GM12878 (cell line): Measurements from ENCODE around the gene TESK2. TPM values are rescaled to one million over a fixed set of nuclear protein-coding genes. Genes with fewer than 3 reads are reported as not detected.
A peak's percentile ranks its signal among the peaks of the same experiment; 100 is the strongest.

Source experiments
- ATAC-seq: fragments of 200-7000 bp; cut with Tn5 transposase; 3 replicates; pipeline ENCODE4 v1.9.1; 2020; ENCODE audit warnings: mild to moderate bottlenecking, moderate library complexity
- Bru-seq: library from RNA; stranded (reverse); fragments of 400-500 nt; gene quantifications from one replicate; lab custom pipeline; 2021; lab: Mats Ljungman, UMichigan
- BruChase-seq, 2 experiments: library from RNA; stranded (reverse); fragments of 400-500 nt; gene quantifications; one replicate each; lab custom pipeline; 2021; lab: Mats Ljungman, UMichigan
- BruUV-seq: library from RNA; stranded (reverse); fragments of 400-500 nt; replicated peaks from 2 replicates; lab custom pipeline; 2021; lab: Mats Ljungman, UMichigan
- CTCF ChIA-PET: fragments of 300-600 bp; sonication (Branson Sonifier 250); formaldehyde crosslinking; extraction: SDS; loops from one replicate; lab custom pipeline; 2021; ENCODE audit warnings: inconsistent platforms; lab: Yijun Ruan, JAX
- POLR2A ChIA-PET: fragments of 350-600 bp; formaldehyde crosslinking; extraction: SDS; loops from one replicate; lab custom pipeline; 2021; ENCODE audit warnings: inconsistent platforms; lab: Charles Lee
- RAD21 ChIA-PET: fragments of 300-600 bp; sonication (Branson Sonifier 250); formaldehyde crosslinking; loops from one replicate; lab custom pipeline; 2023; ENCODE audit warnings: antibody characterized with exemption; ENCODE audit not compliant: unreplicated experiment; lab: Charles Lee
- SMC1A ChIA-PET: fragments of 300-600 bp; sonication (Branson Sonifier 250); formaldehyde crosslinking; loops from one replicate; lab custom pipeline; 2023; ENCODE audit not compliant: unreplicated experiment, uncharacterized antibody; lab: Charles Lee
- DNase-seq: peaks from one replicate; pipeline ENCODE4 v3.0.0-alpha.2; 2011; ENCODE audit warnings: low read depth, low spot score
- FAIRE-seq: peaks from 3 replicates; lab custom pipeline; 2011; peaks lifted over from hg19 to GRCh38; lab: Jason Lieb, UNC
- H2AFZ ChIP-seq: 2 replicates; pipeline ENCODE4 v1.6.0; 2011; ENCODE audit warnings: low read depth, low read length, control low read depth; ENCODE audit not compliant: control insufficient read depth
- H3K27ac ChIP-seq: 2 replicates; pipeline ENCODE4 v1.5.1; 2011; ENCODE audit warnings: control low read depth; ENCODE audit not compliant: control insufficient read depth, insufficient read depth
- H3K27me3 ChIP-seq, 2 experiments: replicated peaks in 1 of 2; 2 replicates each; pipeline versions ENCODE4 v1.6.0 to v1.6.1; 2011; ENCODE audit warnings: low read length in 1 of 2; ENCODE audit not compliant: control insufficient read depth in 2 of 2, insufficient read depth in 2 of 2
- H3K36me3 ChIP-seq, 2 experiments: 2 replicates each; pipeline ENCODE4 v1.5.1; 2011; ENCODE audit warnings: low read length in 1 of 2; ENCODE audit not compliant: control insufficient read depth in 2 of 2, insufficient read depth in 2 of 2
- H3K4me1 ChIP-seq: 2 replicates; pipeline ENCODE4 v1.6.1; 2011; ENCODE audit warnings: mild to moderate bottlenecking, low read length, moderate library complexity, mixed read lengths; ENCODE audit not compliant: control insufficient read depth, insufficient read depth
- H3K4me2 ChIP-seq: 2 replicates; pipeline ENCODE4 v1.6.0; 2011; ENCODE audit warnings: control low read depth; ENCODE audit not compliant: control insufficient read depth, insufficient read depth
- H3K4me3 ChIP-seq: fragments of 200-600 bp; sonication (generic); 2 replicates; pipeline ENCODE4 v1.5.1; 2016
- H3K79me2 ChIP-seq: 2 replicates; pipeline ENCODE4 v1.6.0; 2011; ENCODE audit warnings: low read length; ENCODE audit not compliant: control insufficient read depth, insufficient read depth
- H3K9ac ChIP-seq: 2 replicates; pipeline ENCODE4 v1.8.0; 2011; ENCODE audit warnings: low read length, control low read depth, mixed read lengths; ENCODE audit not compliant: control insufficient read depth, insufficient read depth
- H3K9me3 ChIP-seq: replicated peaks from 3 replicates; pipeline ENCODE4 v1.5.1; 2011; ENCODE audit warnings: mild to moderate bottlenecking, low read length; ENCODE audit not compliant: control insufficient read depth, insufficient read depth
- H4K20me1 ChIP-seq: 2 replicates; pipeline ENCODE4 v1.6.0; 2011; ENCODE audit not compliant: control insufficient read depth, insufficient read depth
- ATF7 ChIP-seq: fragments of 450-650 bp; IDR thresholded peaks from 2 replicates; pipeline ENCODE4 v1.6.1; 2016; ENCODE audit warnings: low read depth, mild to moderate bottlenecking
- GATAD2B ChIP-seq: fragments of 450-650 bp; conservative IDR thresholded peaks from 2 replicates; pipeline ENCODE4 v1.6.1; 2017; ENCODE audit warnings: low read depth, mild to moderate bottlenecking, moderate library complexity
- HDAC2 ChIP-seq: fragments of 200-600 bp; sonication (generic); IDR thresholded peaks from 2 replicates; pipeline ENCODE4 v1.6.1; 2017
- SREBF1 ChIP-seq: IDR thresholded peaks from 2 replicates; pipeline ENCODE4 v1.6.1; 2012; ENCODE audit warnings: mild to moderate bottlenecking, low read length
- ZNF217 ChIP-seq: fragments of 450-650 bp; IDR thresholded peaks from 2 replicates; pipeline ENCODE4 v1.6.1; 2017; ENCODE audit warnings: antibody characterized with exemption, mild to moderate bottlenecking
- ZSCAN29 ChIP-seq: fragments of 450-650 bp; IDR thresholded peaks from 2 replicates; pipeline ENCODE4 v1.6.1; 2017; ENCODE audit warnings: mild to moderate bottlenecking, moderate library complexity
- WGBS: methylation state at CpG from one replicate; pipeline ENCODE4 v1.1.6; 2016; ENCODE audit warnings: low lambda C conversion rate; ENCODE audit not compliant: insufficient replicate concordance, insufficient coverage; ENCODE audit errors: missing lambda C conversion rate; 5-methylcytosine and 5-hydroxymethylcytosine counted together
- in situ Hi-C: fragments of 300-500 bp; cut with MboI; formaldehyde crosslinking; loops from 9 replicates; pipeline ENCODE4 v1.14.3; 2018; ENCODE audit warnings: mixed read lengths
- intact Hi-C: fragments of 100-400 bp; cut with micrococcal nuclease; formaldehyde crosslinking; loops from one replicate; pipeline ENCODE4 v1.14.2; 2022; ENCODE audit not compliant: unreplicated experiment
- long read RNA-seq, 2 experiments: library from polyadenylated mRNA; unstranded; transcript quantifications; one replicate each; pipeline ENCODE4 v2.0.0, GENCODE V29; 2019 to 2020
- polyA minus RNA-seq, 3 experiments: library from RNA; depleted of rRNA, polyadenylated mRNA; stranded (reverse); fragments of >200 nt; gene quantifications; 2 replicates each; pipeline ENCODE4 v1.2.3, GENCODE V29; 2011
- polyA plus RNA-seq, 11 experiments: library from polyadenylated mRNA; depleted of rRNA in 4 of 11; unstranded in 6 of 11; stranded (reverse) in 5 of 11; fragments of >200 nt; fragmentation: Nextera tagmentation in 4 of 11; fragmentation: Illumina TruSeq in 1 of 11; extraction: Ambion mirVana in 4 of 11; extraction: Trizol in 1 of 11; gene quantifications; 1 replicate in 1 of 11; 2 replicates in 10 of 11; pipeline versions ENCODE4 v1.2.1 to v1.2.3, GENCODE V29; 2011 to 2016; ENCODE audit warnings: inconsistent platforms in 2 of 11, missing spikeins in 2 of 11, low read depth in 1 of 11
- total RNA-seq, 4 experiments: library from RNA; depleted of rRNA in 3 of 4; stranded (reverse); fragments of >200 nt in 3 of 4; fragmentation: Illumina TruSeq in 1 of 4; extraction: Trizol in 1 of 4; gene quantifications; 2 replicates each; pipeline versions ENCODE4 v1.2.1 to v1.2.3, GENCODE V29; 2013 to 2021
- TF ChIP-seq, protein P1 (sequence below): fragments of 450-650 bp; IDR thresholded peaks from 2 replicates; pipeline ENCODE4 v1.6.1; 2017; ENCODE audit warnings: mild to moderate bottlenecking, moderate library complexity
- TF ChIP-seq, protein P2 (sequence below): fragments of 450-650 bp; IDR thresholded peaks from 2 replicates; pipeline ENCODE4 v1.6.1; 2017; ENCODE audit warnings: antibody characterized with exemption, mild to moderate bottlenecking, moderate library complexity

The TESK2 gene, protein sequence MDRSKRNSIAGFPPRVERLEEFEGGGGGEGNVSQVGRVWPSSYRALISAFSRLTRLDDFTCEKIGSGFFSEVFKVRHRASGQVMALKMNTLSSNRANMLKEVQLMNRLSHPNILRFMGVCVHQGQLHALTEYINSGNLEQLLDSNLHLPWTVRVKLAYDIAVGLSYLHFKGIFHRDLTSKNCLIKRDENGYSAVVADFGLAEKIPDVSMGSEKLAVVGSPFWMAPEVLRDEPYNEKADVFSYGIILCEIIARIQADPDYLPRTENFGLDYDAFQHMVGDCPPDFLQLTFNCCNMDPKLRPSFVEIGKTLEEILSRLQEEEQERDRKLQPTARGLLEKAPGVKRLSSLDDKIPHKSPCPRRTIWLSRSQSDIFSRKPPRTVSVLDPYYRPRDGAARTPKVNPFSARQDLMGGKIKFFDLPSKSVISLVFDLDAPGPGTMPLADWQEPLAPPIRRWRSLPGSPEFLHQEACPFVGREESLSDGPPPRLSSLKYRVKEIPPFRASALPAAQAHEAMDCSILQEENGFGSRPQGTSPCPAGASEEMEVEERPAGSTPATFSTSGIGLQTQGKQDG
- 16.5 and 21.3 TPM in 2 replicates for total RNA-seq (2013; cell fraction: nucleolus; rRNA removed)
- total RNA-seq (2014; rRNA removed) (5.7 and 6.8 TPM in 2 replicates), total RNA-seq (2014; rRNA removed; fragmentation: Illumina TruSeq; extraction: Trizol) (4.4 and 4.7 TPM in 2 replicates), total RNA-seq (2021) (6.2 and 7.1 TPM in 2 replicates), polyA plus RNA-seq (2011; rRNA removed) (8.3 and 10.0 TPM in 2 replicates), polyA plus RNA-seq (2014; fragmentation: Illumina TruSeq; extraction: Trizol) (6.7 and 7.5 TPM in 2 replicates), polyA plus RNA-seq (2014; fragmentation: Nextera tagmentation; extraction: Ambion mirVana) (1 to 10 TPM; 2.2 to 2.5 TPM), polyA plus RNA-seq (2014; rRNA removed) (5.9 and 7.1 TPM in 2 replicates), polyA plus RNA-seq (2016; fragmentation: Nextera tagmentation; extraction: Ambion mirVana) (1 to 10 TPM; 3.6 to 3.9 TPM), polyA minus RNA-seq (2011; rRNA and poly(A)+ RNA removed) (6.1 and 11.0 TPM in 2 replicates), Bru-seq, nascent RNA (percentile 52 among the genes with signal in this experiment), BruChase-seq, experiment 1, labeled RNA remaining after a 6-hour chase (percentile 50 among the genes with signal in this experiment), BruChase-seq, experiment 2, labeled RNA remaining after a 2-hour chase (percentile 47 among the genes with signal in this experiment)
- polyA plus RNA-seq (2011; ENCODE audit: low read depth): 7.6 TPM
- polyA plus RNA-seq (2011; cell fraction: cytosol; rRNA removed): 7.9 and 9.5 TPM in 2 replicates
- 10.4 and 12.5 TPM in 2 replicates for polyA plus RNA-seq (2011; cell fraction: nucleus; rRNA removed)
- polyA plus RNA-seq (2012): 7.3 and 10.3 TPM in 2 replicates
- polyA minus RNA-seq (2011; cell fraction: cytosol; rRNA and poly(A)+ RNA removed): 1.4 and 3.2 TPM in 2 replicates
- polyA minus RNA-seq (2011; cell fraction: nucleus; rRNA and poly(A)+ RNA removed): 3.3 and 3.5 TPM in 2 replicates
- long read RNA-seq, experiment 1, partial matches to known transcripts: 2 of 4 reads
- long read RNA-seq, experiment 1, other reads (novel, unspliced or antisense): 1 of 4 reads
- long read RNA-seq, experiment 2, partial matches to known transcripts: 3 of 8 reads
- long read RNA-seq, experiment 2, other reads (novel, unspliced or antisense): 2 of 8 reads

DNA sequence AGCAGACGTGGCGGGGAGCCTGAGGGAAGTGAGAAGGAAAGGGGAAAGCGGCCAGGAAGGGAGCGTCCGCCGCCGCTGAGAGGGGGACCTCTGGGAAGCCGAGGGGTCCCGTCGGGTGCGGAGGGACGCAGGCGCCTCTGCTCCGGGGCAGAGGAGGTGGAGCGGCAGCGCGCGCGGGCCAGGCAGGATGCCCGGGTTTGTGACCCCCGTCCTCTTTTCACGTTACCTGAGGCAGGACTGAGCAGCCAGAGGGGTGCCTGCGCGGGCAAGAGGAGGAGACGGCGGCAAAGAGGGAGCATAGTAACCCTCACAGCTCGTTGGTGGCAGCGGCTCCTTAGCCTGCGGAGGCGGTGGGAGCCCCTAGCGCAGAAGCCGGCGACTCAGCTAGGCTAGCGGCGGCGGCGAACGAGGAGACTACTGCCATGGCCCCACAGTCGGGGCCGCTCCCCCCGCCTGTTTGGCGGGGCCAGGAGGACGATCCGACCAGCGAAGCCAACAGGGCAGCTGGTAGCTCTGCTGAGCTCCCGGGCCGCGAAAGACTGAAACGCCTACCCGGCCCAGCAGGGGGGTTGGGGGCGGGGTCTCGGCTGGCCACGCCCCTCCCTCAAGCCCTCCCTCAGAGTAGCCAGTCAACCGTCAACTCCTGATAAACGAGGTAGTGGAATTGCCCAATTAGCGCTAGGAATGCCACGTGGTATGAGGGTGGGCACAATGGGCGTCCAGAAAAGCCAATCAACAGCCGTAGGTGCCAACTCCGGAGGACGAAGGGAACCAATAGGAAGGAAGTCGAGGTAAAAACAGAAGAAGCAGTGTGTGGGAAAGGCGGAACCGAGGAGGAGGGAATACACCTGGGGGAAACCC, at the start of gene TESK2:
Gene TESK2, minus strand, starts transcription at position 538 of the 861 bp plus-strand sequence. CDS start 33,378 bp downstream, outside the sequence.
- peak within 1 kb of the TSS; percentile 65 for H3K9ac ChIP-seq
- DNase-seq (peak; percentile 100), FAIRE-seq (peak; percentile 98), ATAC-seq (peak; percentile 94)
- no peaks in the 10 kb centered on the region for H3K27me3 ChIP-seq
- no peaks in the 10 kb centered on the region for H4K20me1 ChIP-seq
- peaks cover 4% of the 10 kb centered on the region; the same call in 1 of the 2 replicates for H3K4me1 ChIP-seq
- H3K4me3 ChIP-seq: peak within 1 kb of the TSS; percentile 83
- WGBS: 1% methylated on average over 58 of the region's 64 CpGs
- POLR2A ChIA-PET: interaction anchor here (0.5 to 4.5 kb wide), 19 partner anchors 10 to 193 kb away, joined by 3 to 42 read pairs (median 5); partner anchors contain the start of genes CCDC163, MMACHC, MUTYH and PRDX1
- peak within 1 kb of the TSS; percentile 71 for H2AFZ ChIP-seq
- in situ Hi-C loops: loop anchor here (5.0 to 10.0 kb wide), 3 partner anchors 129 to 756 kb away; partner anchors contain the start of genes HECTD3, KIF2C, RNU5D-1 and UROD
- CTCF ChIA-PET: interaction anchor here (0.6 to 11.9 kb wide), 26 partner anchors 9 to 761 kb away, joined by 3 to 508 read pairs (median 7); partner anchors contain the start of genes AKR1A1, CCDC163, HECTD3 and HPDL
- RAD21 ChIA-PET: interaction anchor here (0.6 to 9.3 kb wide), 28 partner anchors 10 to 773 kb away, joined by 3 to 319 read pairs (median 6); partner anchors contain the start of genes CCDC163, HECTD3, HPDL and MMACHC
- H3K4me2 ChIP-seq: peak within 1 kb of the TSS; percentile 90
- H3K79me2 ChIP-seq: peaks cover 4% of the 10 kb centered on the region
- SMC1A ChIA-PET: interaction anchor here (0.6 to 9.3 kb wide), 30 partner anchors 10 to 495 kb away, joined by 3 to 369 read pairs (median 6); partner anchors contain the start of genes AKR1A1, CCDC163, HECTD3 and MMACHC
- BruUV-seq: no TSS peak
- intact Hi-C loops: loop anchor here (1.0 to 5.0 kb wide), 3 partner anchors 9 to 764 kb away; partner anchors contain the start of genes CCDC163 and MMACHC
- peak within 1 kb of the TSS; percentile 32; the same call in 1 of the 2 replicates for H3K27ac ChIP-seq
- no peaks in the 10 kb centered on the region for H3K9me3 ChIP-seq
- no peaks in the 10 kb centered on the region for H3K36me3 ChIP-seq
- TF ChIP-seq SREBF1 (peak; percentile 56; the same call in 1 of the 2 replicates), ZSCAN29 (no peak), GATAD2B (peak; percentile 58), ZNF217 (no peak), ATF7 (peak; percentile 60; the same call in 1 of the 2 replicates), HDAC2 (no peak)
- TF ChIP-seq, protein P1, sequence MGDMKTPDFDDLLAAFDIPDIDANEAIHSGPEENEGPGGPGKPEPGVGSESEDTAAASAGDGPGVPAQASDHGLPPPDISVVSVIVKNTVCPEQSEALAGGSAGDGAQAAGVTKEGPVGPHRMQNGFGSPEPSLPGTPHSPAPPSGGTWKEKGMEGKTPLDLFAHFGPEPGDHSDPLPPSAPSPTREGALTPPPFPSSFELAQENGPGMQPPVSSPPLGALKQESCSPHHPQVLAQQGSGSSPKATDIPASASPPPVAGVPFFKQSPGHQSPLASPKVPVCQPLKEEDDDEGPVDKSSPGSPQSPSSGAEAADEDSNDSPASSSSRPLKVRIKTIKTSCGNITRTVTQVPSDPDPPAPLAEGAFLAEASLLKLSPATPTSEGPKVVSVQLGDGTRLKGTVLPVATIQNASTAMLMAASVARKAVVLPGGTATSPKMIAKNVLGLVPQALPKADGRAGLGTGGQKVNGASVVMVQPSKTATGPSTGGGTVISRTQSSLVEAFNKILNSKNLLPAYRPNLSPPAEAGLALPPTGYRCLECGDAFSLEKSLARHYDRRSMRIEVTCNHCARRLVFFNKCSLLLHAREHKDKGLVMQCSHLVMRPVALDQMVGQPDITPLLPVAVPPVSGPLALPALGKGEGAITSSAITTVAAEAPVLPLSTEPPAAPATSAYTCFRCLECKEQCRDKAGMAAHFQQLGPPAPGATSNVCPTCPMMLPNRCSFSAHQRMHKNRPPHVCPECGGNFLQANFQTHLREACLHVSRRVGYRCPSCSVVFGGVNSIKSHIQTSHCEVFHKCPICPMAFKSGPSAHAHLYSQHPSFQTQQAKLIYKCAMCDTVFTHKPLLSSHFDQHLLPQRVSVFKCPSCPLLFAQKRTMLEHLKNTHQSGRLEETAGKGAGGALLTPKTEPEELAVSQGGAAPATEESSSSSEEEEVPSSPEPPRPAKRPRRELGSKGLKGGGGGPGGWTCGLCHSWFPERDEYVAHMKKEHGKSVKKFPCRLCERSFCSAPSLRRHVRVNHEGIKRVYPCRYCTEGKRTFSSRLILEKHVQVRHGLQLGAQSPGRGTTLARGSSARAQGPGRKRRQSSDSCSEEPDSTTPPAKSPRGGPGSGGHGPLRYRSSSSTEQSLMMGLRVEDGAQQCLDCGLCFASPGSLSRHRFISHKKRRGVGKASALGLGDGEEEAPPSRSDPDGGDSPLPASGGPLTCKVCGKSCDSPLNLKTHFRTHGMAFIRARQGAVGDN: no peak
- TF ChIP-seq, protein P2, sequence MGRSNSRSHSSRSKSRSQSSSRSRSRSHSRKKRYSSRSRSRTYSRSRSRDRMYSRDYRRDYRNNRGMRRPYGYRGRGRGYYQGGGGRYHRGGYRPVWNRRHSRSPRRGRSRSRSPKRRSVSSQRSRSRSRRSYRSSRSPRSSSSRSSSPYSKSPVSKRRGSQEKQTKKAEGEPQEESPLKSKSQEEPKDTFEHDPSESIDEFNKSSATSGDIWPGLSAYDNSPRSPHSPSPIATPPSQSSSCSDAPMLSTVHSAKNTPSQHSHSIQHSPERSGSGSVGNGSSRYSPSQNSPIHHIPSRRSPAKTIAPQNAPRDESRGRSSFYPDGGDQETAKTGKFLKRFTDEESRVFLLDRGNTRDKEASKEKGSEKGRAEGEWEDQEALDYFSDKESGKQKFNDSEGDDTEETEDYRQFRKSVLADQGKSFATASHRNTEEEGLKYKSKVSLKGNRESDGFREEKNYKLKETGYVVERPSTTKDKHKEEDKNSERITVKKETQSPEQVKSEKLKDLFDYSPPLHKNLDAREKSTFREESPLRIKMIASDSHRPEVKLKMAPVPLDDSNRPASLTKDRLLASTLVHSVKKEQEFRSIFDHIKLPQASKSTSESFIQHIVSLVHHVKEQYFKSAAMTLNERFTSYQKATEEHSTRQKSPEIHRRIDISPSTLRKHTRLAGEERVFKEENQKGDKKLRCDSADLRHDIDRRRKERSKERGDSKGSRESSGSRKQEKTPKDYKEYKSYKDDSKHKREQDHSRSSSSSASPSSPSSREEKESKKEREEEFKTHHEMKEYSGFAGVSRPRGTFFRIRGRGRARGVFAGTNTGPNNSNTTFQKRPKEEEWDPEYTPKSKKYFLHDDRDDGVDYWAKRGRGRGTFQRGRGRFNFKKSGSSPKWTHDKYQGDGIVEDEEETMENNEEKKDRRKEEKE: no peak
